Superior temporal gyrus (tissue), 1 donor: Measurements from ENCODE around the gene GTF2H3.

Experiments
- DNase-seq: peaks from one replicate; pipeline ENCODE4 v3.0.0-alpha.2; 2016; ENCODE audit errors: extremely low spot score

The GTF2H3 gene

DNA sequence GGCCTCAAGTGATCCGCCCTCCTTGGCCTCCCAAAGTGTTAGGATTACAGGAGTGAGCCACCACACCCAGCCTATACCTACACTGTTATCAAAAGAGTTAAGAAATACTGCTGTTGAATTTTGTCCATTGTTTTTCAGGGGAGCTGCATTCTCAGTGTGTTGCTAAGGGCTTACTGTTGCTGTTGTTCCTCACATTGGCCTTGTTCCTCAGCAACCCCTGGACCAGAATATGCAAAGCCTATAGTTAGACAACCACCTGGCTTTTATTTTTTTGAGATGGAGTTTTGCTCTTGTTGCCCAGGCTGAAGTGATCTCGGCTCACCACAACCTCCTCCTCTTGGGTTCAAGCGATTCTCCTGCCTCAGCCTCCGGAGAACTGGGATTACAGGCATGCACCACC lies 73.8 kb downstream of the GTF2H3 start:
- DNase-seq: no peak
